Ovary (tissue), 3 donors: ENCODE data around the gene CCDC138.

ENCODE experiments used
- CTCF ChIP-seq, 3 donors: fragments of 450-650 bp in 2 of 3; fragments of 200-600 bp in 1 of 3; IDR thresholded peaks; one replicate each; pipeline versions ENCODE4 v1.5.1 to v1.8.0; 2016 to 2022; ENCODE audit warnings: antibody characterized with exemption in 3 of 3, mild to moderate bottlenecking in 1 of 3
- POLR2A ChIP-seq: fragments of 450-650 bp; IDR thresholded peaks from one replicate; pipeline ENCODE4 v1.6.1; 2017; ENCODE audit warnings: antibody characterized with exemption, mild to moderate bottlenecking, moderate library complexity
- donor health status: DM: no; HTN: no; CAD: no.

- TF ChIP-seq CTCF (IDR thresholded peaks at IDR 0.05) (no peak), POLR2A (no peak)
These were observed 126.0 kb downstream of the CCDC138 start for GRCh38 chr2:108912629-108912902.
